OCI-LY3 (cell line): ENCODE results near the gene PCBP2.
"Not testable (repeated sequence)": the region's sequence is repeated elsewhere in the genome, so short reads cannot be mapped to it uniquely, and the experiment has no call there.

Experiments used
- H2AFZ ChIP-seq: fragments of 200-600, 300-600 bp; shearing (Covaris generic); 2 replicates; pipeline ENCODE4 v1.6.0; 2014; ENCODE audit warnings: antibody characterized with exemption, low read depth, low read length
- H3K27ac ChIP-seq: fragments of 200-600, 300-600 bp; sonication (generic); 2 replicates; pipeline ENCODE4 v1.5.1; 2014; ENCODE audit warnings: mild to moderate bottlenecking, low read length, moderate library complexity, mixed read lengths
- H3K27me3 ChIP-seq: fragments of 200-600, 300-600 bp; sonication (generic); 2 replicates; pipeline ENCODE4 v1.6.1; 2014; ENCODE audit warnings: low read depth, low read length, mixed read lengths
- H3K36me3 ChIP-seq: fragments of 200-600, 300-600 bp; sonication (generic); replicated peaks from 2 replicates; pipeline ENCODE3; 2014; ENCODE audit warnings: low read depth, low read length, mixed read lengths
- H3K4me1 ChIP-seq: fragments of 300-600, 200-600 bp; sonication (generic); 2 replicates; pipeline ENCODE4 v1.6.1; 2014; ENCODE audit warnings: low read length, mixed read lengths
- H3K4me2 ChIP-seq: fragments of 200-600, 300-600 bp; sonication (generic); 2 replicates; pipeline ENCODE4 v1.6.1; 2014; ENCODE audit warnings: low read length, mixed read lengths
- H3K4me3 ChIP-seq: fragments of 300-600, 200-600 bp; sonication (generic); 2 replicates; pipeline ENCODE4 v1.5.1; 2014; ENCODE audit warnings: antibody characterized with exemption, mild to moderate bottlenecking, low read length, moderate library complexity
- H3K79me2 ChIP-seq: fragments of 300-600, 200-600 bp; shearing (Covaris generic); 2 replicates; pipeline ENCODE4 v1.6.1; 2014; ENCODE audit warnings: mild to moderate bottlenecking, low read length, mixed read lengths
- H3K9ac ChIP-seq: fragments of 300-600, 200-600 bp; shearing (Covaris generic); 2 replicates; pipeline ENCODE4 v1.6.0; 2014; ENCODE audit warnings: mild to moderate bottlenecking, low read length, moderate library complexity
- H3K9me3 ChIP-seq: fragments of 200-600, 300-600 bp; shearing (Covaris generic); 2 replicates; pipeline ENCODE4 v1.6.1; 2014; ENCODE audit warnings: low read length, mixed read lengths; ENCODE audit not compliant: insufficient read depth
- H4K20me1 ChIP-seq: fragments of 200-600, 300-600 bp; sonication (generic); 2 replicates; pipeline ENCODE4 v1.6.1; 2016; ENCODE audit warnings: low read length, mixed read lengths; ENCODE audit not compliant: insufficient read depth
- CTCF ChIP-seq: fragments of 200-600, 300-600 bp; sonication (generic); IDR thresholded peaks from 2 replicates; pipeline ENCODE4 v1.5.1; 2014; ENCODE audit warnings: antibody characterized with exemption, low read length, low read depth
- EZH2phosphoT487 ChIP-seq: fragments of 200-600 bp; shearing (Covaris generic); IDR thresholded peaks from 2 replicates; pipeline ENCODE4 v1.6.1; 2018; ENCODE audit warnings: antibody characterized with exemption, mixed run types, low read depth

PCBP2 gene

GRCh38 chr12:53480491-53481442 is 28.9 kb downstream of the PCBP2 start:
- H4K20me1 ChIP-seq = peaks cover 59% of the 10 kb centered on the region
- H2AFZ ChIP-seq = no peak overlapping the region
- no peak overlapping the region for H3K9ac ChIP-seq
- H3K4me3 ChIP-seq = no peak overlapping the region
- H3K9me3 ChIP-seq = no peaks in the 10 kb centered on the region
- no peak overlapping the region for H3K27ac ChIP-seq
- no peak overlapping the region for H3K4me2 ChIP-seq
- TF ChIP-seq CTCF (no peak), EZH2phosphoT487 (no peak)
- H3K79me2 ChIP-seq = peaks cover 22% of the 10 kb centered on the region
- H3K36me3 ChIP-seq = peaks cover 60% of the 10 kb centered on the region
- H3K27me3 ChIP-seq = no peaks in the 10 kb centered on the region
- 0 out of 2 replicates have a peak, but pooled peaks cover 4% of the 10 kb centered on the region for H3K4me1 ChIP-seq

GRCh38 chr12:53481458-53481857 is 29.6 kb downstream of the PCBP2 start:
- H3K36me3 ChIP-seq = peaks cover 53% of the 10 kb centered on the region
- H4K20me1 ChIP-seq = peaks cover 52% of the 10 kb centered on the region
- H3K4me1 ChIP-seq, H3K27ac ChIP-seq, H3K4me2 ChIP-seq, H3K9me3 ChIP-seq, H2AFZ ChIP-seq, H3K4me3 ChIP-seq, H3K9ac ChIP-seq, H3K27me3 ChIP-seq: not testable (repeated sequence)
- H3K79me2 ChIP-seq = peaks cover 19% of the 10 kb centered on the region

- Histone ChIP-seq H4K20me1 (peaks cover 46% of the 10 kb centered on the region), H3K9me3 (no peaks in the 10 kb centered on the region), H3K27ac (no peak overlapping the region), H3K9ac (no peak overlapping the region), H3K36me3 (peaks cover 47% of the 10 kb centered on the region), H3K4me3 (no peak overlapping the region), H2AFZ (no peak overlapping the region), H3K4me2 (no peak overlapping the region), H3K27me3 (no peaks in the 10 kb centered on the region), H3K79me2 (peaks cover 13% of the 10 kb centered on the region), H3K4me1 (0 out of 2 replicates have a peak, but pooled peaks cover 4% of the 10 kb centered on the region)
- no peak for TF ChIP-seq EZH2phosphoT487
- peak; percentile 19 for TF ChIP-seq CTCF
These were observed 30.2 kb downstream of the PCBP2 start for GRCh38 chr12:53481939-53482586.

- no peaks in the 10 kb centered on the region for H3K27me3 ChIP-seq
- H3K9ac ChIP-seq = no peak overlapping the region
- H3K9me3 ChIP-seq = no peaks in the 10 kb centered on the region
- H4K20me1 ChIP-seq = peaks cover 44% of the 10 kb centered on the region
- H3K79me2 ChIP-seq = peaks cover 10% of the 10 kb centered on the region
- H3K4me1 ChIP-seq = 0 out of 2 replicates have a peak, but pooled peaks cover 4% of the 10 kb centered on the region
- no peak overlapping the region for H3K4me2 ChIP-seq
- H2AFZ ChIP-seq = no peak overlapping the region
- peaks cover 43% of the 10 kb centered on the region for H3K36me3 ChIP-seq
- H3K27ac ChIP-seq = no peak overlapping the region
- no peak for TF ChIP-seq CTCF
- TF ChIP-seq EZH2phosphoT487 = no peak
- H3K4me3 ChIP-seq = no peak overlapping the region
These were observed 30.8 kb downstream of the PCBP2 start for GRCh38 chr12:53482626-53483168.
